ENCODE results near the gene APBA1.

APBA1 gene

DNA sequence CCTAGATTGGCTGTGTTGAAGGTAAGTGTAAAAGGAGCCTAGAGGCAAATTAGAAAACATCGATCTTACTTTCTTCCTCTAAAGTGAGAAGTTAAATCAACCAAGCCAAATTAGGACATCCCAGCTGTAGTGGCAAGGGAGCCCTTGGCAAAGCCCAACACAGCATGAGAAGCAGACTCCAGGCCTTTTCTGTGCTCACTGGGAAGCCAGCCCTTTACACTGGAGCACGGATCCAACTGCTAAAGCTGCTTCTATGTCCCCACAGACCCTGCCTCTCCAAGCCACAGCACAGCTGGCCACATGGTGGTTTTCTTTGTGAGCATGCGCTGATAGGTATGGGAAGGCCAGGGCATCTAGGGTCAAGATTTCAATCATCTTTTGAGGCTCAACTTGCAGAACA is 94.1 kb downstream of the APBA1 start:
- DNase-seq (ENCODE audit: low read depth), result no peak

DNA sequence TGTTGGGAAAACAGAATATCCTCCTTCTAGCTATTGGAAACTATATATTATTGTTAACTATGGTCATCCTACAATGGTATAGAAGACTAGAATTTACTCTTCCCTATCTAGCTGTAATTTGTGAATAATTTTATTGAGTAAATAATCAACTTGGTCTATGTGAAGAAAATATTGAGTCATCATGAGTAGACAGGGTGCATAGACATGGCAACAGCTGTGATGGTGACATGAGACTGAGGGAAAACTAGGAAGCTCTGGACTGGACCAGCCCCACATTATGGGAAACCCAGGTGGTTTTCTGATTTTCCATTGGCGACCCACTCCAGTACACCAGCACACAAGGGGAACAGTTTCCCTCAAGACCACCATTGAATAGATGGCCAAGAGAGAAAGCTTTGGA is 95.0 kb downstream of the APBA1 start:
- no peak for DNase-seq (ENCODE audit: low read depth)

DNA sequence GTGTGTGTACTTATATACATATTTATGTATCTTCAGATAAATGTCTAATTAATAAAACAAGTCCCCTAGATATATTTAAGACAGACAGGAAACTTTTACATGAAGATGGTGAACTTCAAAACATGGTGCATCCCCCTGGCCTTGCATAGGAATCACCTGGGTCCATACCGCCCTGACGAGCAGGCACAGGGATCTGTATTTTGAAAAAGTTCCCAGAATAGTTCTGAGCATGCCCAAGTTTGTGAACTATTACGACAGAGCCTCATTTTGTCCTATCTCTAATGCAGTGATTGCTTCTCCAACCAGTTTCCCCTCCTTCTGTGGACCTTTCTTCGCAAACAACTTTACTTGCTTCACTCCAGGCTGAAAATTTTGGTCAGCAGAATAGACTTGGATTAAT is 98.1 kb downstream of the APBA1 start:
- no peak for DNase-seq (ENCODE audit: low read depth)

DNA sequence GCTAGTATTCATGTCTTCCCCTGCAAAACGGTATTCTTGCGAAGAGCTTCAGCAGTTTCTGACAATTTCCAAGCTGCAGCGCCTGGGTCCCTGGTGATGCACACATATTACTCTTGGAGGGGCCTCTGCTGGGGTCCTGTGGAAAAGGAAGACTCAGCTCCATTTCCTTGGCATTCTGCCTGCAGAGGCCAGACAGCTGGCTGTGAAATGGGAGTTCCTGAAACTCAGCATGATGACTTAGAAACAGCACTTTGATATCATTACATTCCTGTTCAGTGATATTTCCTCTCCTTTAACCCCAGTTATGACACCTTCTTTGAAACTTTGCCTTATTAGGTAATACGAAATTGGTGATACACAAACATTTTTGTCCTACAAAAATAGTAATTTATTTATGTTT is 98.5 kb downstream of the APBA1 start:
- DNase-seq (ENCODE audit: low read depth), result peak; percentile 44

DNA sequence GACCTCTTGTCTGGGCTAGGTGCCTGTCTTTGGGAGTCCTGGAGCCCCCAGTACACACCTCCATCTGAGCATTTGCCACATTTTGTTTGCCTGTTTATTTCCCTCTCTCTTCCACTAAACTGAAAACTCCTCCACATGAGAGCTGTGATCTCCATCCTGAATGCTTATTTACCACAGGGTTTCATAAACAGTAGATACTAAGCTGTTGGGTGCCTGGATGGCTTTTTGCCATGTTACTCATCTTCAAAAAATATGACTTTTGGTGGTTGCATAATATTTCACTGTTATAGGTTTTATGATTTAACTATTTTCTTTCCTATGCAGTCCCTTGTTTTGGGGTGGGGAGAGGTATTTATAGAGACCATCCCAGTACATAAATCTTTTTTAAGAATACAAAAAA is 99.6 kb downstream of the APBA1 start:
- DNase-seq (ENCODE audit: low read depth), result no peak

DNA sequence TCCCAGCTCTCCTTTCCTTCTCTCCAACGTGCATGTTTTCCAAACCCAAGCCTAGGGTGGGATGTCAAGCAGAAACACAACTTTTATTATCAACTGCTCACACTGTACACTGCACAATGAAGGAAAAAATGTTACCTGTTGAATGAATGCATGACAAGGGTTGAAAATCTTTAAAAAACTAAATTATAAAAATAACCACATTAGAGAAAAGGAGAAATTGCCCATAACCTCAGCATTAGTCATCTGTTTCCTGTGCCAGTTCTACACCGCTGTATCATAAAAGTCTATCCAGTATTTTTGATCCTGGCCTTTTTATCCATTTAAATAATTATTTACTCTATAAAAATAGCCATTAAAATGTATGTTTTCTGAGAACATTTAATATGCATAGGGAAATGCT is 101.1 kb downstream of the APBA1 start:
- no peak for DNase-seq (ENCODE audit: low read depth)

DNA sequence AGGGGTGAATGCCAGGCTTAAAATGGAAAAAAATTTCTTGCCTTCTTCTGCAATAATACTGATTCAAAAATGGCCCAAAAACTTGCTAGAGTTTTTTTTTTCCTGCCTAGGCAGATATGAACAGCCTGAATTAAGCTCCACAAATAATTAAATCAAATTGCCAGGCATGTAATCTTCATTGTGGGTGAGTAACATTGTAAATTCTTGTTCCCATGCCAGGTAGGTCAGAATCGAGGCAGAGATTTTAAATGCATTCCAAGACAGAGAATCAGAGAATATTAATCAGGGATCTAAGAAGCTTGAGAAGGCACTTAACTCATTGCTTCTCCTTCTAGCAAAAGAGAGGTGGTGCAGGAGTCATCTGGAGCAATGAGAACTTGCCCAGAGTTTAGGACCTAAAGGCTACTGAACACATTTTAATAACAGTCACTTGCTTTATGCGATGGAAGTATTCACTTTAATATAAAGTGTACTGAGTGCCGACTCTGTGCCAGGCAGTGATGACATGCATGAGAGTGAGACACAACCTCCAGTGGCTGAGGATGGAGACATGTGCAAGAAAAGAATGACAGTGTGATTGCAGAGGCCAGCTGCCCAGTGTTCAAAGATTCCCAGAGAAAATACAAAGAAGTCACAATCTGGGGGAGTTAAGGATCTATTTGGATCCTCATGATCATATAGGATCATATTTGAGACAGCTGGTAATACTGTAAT is 102.3 kb downstream of the APBA1 start:
- peak; percentile 79 for DNase-seq (ENCODE audit: low read depth)

DNA sequence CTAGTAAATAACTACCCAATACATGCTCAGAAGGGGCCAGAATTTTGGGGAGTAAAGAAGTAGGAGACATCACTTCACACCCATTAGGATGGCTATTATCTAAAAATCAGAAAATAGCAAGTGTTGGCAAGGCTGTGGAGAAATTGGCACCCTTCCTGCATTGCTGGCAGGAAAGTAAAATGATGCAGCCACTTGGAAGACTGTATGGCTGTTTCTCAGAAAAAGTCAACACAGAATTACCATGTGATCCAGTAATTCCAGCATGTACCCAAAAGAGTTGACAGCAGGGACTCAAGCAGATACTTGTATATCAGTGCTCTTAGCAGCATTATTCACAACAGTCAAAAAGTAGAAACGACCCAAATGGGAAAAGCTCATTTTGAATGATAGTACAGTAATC is 107.6 kb downstream of the APBA1 start:
- DNase-seq (ENCODE audit: low read depth), result no peak

DNA sequence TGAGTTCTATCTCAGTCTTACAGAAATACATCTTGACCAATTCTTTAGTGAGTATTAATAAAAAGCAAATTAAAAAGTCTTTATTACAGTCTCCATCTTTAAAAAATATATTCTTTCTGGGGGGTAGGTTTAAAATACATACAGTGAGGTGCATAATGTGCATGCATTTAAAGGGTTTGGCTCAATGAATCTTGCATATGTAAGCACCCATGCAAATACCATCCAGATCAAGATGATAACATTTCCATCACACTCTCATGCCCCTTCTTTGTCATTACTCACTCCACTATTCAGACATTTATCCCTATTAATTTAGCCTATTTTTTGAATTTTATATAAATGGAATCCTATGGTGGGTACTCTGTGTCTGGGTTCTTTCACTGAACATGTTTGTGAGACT is 113.0 kb downstream of the APBA1 start:
- no peak for DNase-seq (ENCODE audit: low read depth)

DNA sequence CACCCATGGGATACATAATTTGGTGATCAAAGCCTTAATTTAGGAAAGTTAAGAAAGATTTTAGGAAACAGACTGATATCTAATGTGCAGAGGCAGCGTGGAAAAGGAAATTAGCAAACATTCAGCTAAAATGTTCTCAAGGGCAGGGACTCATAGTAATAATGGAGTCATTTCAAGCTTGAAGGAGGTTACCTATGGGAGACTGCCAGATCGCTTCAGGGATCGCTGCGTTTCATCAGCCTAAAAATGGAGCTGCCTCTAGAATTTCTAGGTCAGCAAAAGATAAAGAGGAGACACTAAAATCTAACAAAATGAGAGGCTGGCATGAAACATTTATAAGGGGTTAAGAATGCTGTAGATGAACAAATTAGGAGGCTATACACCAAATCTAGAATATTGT is 115.5 kb downstream of the APBA1 start:
- DNase-seq (ENCODE audit: low read depth), result no peak

DNA sequence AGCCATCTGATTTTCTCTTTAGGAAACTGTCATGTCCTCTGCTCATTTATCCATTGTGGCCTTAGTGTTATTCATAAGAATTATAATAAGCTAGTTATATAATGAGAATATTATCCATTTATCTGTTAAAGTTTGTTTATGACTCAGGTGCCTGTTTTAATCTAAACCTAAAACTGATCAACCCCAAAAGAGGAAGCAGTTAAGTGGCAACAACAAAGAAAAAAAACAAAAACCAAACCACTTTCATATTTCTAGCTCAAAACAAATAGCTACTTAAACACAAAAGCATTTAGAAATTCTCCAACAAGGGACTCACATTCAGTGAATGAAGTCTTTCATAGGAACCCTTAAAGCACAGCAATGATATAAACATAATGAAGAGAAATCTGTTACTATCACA is 116.4 kb downstream of the APBA1 start:
- no peak for DNase-seq (ENCODE audit: low read depth)

DNA sequence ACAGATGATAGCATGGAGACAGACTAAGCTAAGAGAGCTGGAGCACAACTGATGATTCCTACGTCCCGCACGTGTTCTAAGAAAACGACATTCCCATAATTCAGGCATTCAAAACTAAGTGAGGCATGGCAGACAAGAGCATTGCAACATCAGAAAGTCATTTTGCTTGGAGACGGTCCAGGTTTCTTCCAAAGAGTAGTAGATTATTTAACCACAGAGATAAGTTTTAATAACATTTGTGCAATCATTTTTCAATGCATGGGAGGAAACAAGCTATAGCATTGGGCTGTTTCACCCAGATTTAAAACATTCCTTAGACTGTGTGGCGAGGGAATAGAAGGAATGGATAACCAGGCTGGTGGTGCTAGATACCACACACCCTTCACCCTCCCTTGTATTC is 117.2 kb downstream of the APBA1 start:
- no peak for DNase-seq (ENCODE audit: low read depth)

DNA sequence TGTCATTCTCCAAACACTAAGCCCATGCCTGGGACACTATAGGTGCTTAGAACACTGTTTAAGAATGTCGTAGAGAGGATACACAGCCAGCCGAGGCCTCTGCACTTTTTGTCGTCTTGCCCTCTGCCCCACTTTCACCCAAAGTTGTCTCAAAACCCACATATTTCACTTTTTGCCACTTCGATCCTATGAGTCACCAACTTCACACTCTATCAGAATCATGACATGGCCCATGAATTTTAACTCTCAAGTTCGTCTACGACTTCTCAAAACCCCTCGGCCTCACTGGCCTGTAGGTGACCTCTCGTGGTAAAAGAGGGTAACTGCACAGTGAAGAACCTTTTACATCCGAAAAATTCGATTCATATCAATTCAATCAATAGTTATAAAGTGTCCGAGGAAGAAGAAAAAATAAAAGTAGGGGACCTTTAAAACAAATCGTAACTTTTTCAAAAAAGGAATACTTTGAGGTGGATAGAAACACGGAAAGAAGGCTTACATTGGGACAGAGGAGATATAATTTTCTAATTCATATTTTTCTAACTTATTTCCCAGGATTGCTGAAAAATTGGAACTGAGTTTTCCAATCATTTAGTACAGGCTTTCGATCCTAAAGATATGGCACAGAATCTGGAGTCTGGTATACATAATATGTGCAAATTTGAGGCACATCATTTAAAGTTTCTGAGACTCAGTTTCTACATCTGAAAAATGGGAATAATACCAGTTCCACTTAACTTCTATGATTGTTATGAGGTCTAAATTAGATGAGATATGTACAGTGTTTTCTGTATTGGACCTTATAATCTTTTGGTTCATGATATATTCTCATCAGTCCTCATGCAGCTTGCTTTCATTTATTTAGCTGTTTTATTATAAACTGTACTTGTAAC is 122.6 kb downstream of the APBA1 start:
- DNase-seq (ENCODE audit: low read depth), result no peak

DNA sequence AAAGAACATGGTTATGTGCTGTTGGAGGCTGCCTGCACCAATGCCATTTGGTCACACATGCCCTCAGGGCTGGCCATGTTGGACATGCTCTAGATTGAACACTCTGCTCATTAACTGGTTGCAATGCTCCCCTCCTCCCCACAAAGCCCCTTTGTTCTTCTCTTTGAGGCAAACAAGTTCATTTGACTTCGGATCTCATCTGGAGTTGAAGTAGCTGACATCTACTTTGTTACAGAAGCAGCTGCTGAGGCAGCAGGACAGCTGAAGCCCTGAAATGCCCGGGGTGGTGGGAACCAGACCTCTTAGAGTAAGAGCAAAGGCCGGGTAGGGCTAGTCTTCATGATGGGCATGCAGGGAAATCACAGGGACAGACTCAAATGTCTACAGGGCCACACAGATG is 123.5 kb downstream of the APBA1 start:
- DNase-seq (ENCODE audit: low read depth), result no peak

DNA sequence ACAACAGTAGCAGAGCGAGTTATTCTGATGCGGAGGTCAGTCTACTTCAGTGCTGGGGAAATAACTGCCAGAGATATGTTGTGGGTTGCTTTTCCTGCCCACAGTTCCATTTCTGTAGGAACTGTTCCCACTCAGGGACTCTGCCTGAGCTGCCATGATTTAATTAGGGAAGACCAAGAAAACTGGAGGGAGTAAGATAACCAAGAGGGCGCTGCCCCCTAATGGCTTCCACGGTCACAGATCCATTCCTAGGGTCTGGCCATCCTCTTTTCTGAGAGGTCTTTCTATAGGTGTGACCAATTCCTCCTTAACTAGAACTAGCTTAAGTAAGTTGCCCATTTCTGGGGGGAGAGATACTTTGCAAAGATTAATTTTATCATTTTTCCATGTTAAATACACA is 125.9 kb downstream of the APBA1 start:
- DNase-seq (ENCODE audit: low read depth), result no peak

DNA sequence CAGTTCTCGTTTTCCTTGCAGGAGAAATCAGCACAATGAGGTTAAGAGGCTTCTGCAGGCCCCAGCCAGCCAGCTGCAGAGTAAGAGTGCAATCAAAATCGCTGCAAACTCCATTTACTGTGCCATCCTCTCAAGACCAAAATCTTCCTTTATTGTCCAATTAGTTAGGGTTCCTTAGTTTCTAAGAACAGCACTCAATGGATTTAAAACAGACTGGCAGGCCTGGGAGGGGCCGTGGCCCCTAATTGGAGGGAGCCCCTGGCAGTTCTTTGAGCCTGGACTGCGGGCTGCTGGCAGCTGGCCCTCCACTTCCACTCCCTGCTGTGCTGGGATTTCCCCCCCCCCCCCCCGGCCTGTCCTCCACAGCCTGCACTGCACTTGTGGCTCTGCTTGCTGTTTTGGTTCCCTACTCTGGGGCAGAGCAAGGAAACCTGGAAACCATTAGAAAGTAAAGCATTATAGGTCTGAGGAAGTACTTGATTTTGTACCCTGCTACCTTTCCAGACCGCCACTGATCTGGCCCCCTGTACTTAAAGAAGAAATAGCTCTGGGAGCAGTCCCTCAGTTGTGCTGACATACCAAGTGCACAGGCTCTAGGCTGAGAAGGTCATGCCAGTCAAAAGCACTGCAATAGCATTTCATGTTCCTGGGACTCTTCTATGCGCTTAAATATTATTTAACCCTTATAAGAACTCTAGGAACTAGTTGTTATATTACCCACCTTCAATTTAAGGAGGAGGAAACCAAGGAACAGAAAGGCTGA is 129.0 kb downstream of the APBA1 start:
- no peak for DNase-seq (ENCODE audit: low read depth)

DNA sequence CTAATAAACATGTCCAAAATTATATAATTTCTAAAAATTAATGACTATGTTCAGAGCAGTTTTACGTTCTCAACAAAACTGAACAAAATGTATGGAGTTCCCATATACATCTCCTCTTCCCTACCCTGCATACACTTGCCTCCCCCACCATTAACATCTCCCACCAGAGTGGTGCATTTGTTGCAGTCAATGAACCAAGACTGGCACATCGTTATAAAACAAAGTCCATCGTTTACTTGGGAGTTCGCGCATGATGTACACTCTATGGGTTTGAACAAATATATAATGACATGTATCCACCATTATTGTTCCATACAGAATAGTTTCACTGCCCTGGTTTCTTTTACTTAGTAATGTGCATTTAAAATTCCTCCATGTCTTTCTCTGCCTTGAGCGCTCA is 130.1 kb downstream of the APBA1 start:
- DNase-seq (ENCODE audit: low read depth), result no peak

DNA sequence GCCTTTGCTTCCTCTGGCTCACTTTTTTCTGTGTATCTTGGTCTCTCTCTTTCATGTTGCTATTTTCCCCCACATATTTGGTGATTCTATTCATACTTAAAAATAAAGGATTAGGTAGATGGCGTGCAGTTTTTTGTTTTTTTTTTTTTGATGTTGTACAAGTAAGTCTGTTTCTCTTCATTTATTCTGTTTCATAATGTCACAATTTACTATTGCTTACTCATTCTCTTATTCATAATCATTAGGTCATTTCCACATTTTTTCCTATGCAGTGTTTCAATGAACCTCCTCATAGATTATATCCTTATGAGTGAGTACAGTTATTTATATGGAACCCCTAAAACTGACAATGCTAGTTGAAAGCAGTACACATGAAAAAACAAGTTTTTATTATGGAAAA is 136.3 kb downstream of the APBA1 start:
- DNase-seq (ENCODE audit: low read depth), result peak; percentile 37

DNA sequence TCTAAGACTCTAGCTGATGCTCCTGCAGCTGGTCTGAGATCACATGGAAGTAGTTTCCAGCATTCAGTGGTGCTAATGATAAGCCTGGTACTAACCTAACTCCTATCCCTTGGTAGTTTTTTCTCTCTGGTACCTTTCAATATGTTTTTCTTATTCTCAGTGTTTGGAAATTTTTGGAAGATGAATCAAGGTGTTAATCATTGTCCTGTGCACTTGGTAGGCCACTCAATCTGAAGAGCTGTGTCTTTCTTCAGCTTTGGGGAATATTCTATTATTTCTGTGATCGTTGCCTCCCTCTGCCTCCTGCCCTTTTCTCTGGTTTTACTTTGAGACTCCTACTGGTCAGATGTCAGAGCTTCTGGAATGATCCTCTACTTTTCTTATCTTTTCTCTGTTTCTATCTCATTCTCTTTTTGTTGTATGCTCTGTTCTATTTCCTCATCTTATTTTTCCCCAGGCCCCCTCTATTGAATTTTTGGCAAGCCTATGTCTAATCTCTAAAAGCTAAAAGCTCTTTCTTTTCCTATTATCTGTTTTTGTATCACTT is 136.8 kb downstream of the APBA1 start:
- no peak for DNase-seq (ENCODE audit: low read depth)

DNA sequence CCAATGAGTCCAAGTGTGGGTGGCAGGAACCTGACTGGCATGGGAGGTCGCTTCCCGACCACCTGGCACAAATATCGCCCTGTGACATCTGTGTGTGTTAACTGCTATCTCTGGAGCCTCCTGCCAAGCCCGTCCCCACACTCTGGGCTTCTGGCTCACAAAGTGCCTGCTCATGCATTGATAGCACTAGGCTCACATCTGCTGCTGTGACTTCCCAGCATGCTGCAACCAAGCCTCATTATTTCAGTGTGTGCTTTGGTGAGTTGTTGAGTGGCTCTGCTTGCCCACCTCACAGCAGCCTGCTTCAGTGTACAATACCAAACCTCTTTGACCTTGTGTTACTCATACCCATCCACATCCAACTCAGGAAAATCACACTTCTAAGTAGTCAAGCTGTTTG is 139.8 kb downstream of the APBA1 start:
- DNase-seq (ENCODE audit: low read depth), result no peak

DNA sequence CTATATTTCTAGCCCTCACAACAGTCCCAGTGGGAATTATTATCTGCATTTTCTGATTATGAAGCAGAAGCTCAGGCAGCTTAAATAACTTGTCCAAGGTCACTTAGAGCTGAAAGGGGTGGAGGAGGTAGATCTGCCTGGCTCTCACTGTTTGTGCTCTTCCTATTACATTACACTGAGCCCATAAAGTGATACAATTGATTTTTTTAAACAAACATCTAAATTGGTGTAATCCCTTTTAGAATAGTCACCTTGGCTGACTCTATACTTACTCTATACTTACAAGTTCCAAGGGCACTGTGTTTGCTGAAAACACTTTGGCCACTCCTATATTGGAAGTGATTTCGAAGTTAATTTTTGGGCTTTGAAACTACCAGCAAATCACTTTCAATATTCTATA is 144.7 kb downstream of the APBA1 start:
- DNase-seq (ENCODE audit: low read depth), result no peak

DNA sequence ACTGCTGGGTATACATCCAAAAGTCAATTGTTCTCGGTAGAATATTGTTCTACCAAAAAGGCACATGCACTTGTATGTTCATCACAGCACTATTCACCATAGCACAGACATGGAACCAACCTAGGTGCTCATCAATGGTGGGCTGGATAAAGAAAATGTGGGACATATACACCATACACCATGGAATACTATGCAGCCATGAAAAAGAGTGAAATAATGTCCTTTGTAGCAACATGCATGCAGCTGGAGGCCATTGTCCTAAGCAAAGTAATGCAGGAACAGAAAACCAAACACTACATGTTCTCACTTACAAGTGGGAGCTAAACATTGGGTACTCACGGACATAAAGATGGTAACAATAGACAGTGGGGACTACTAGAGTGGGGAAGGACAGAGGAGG is 145.5 kb downstream of the APBA1 start:
- DNase-seq (ENCODE audit: low read depth), result no peak

Data from HS-5 (cell line).